Parathyroid adenoma (tissue), 2 donors: ENCODE data around the gene GRM8.

ENCODE experiments used
- H2AFZ ChIP-seq: fragments of 300-600 bp; sonication (generic); one replicate; pipeline ENCODE4 v1.7.0; 2017; ENCODE audit warnings: antibody characterized with exemption, mild to moderate bottlenecking
- H3K27ac ChIP-seq: fragments of 300-600 bp; sonication (generic); one replicate; pipeline ENCODE4 v1.7.0; 2017
- H3K27me3 ChIP-seq: fragments of 300-600 bp; sonication (generic); one replicate; pipeline ENCODE4 v1.7.0; 2017; ENCODE audit warnings: low read length; ENCODE audit not compliant: control insufficient read depth, insufficient read depth
- H3K36me3 ChIP-seq: fragments of 300-600 bp; sonication (generic); one replicate; pipeline ENCODE4 v1.7.0; 2017; ENCODE audit warnings: low read length; ENCODE audit not compliant: control insufficient read depth, insufficient read depth
- H3K4me1 ChIP-seq: fragments of 300-600 bp; sonication (generic); one replicate; pipeline ENCODE4 v1.7.0; 2017; ENCODE audit warnings: control low read depth
- H3K4me2 ChIP-seq: fragments of 300-600 bp; sonication (generic); one replicate; pipeline ENCODE4 v1.7.0; 2017; ENCODE audit warnings: low read length
- H3K4me3 ChIP-seq: fragments of 300-600 bp; sonication (generic); one replicate; pipeline ENCODE4 v1.7.0; 2017; ENCODE audit warnings: low read depth, low read length
- H3K79me2 ChIP-seq: fragments of 300-600 bp; sonication (generic); one replicate; pipeline ENCODE4 v1.7.0; 2017; ENCODE audit warnings: control low read depth
- H3K9ac ChIP-seq: fragments of 300-600 bp; sonication (generic); one replicate; pipeline ENCODE4 v1.7.0; 2017; ENCODE audit warnings: mild to moderate bottlenecking
- H3K9me3 ChIP-seq: fragments of 300-600 bp; sonication (generic); one replicate; pipeline ENCODE4 v1.7.0; 2017; ENCODE audit warnings: low read length; ENCODE audit not compliant: control insufficient read depth
- TF ChIP-seq, protein P1 (sequence below): fragments of 300-600 bp; sonication (generic); IDR thresholded peaks from one replicate; pipeline ENCODE4 v1.7.0; 2017; ENCODE audit warnings: antibody characterized with exemption, mild to moderate bottlenecking
- donor health status: primary hyperparathyroidism.

The GRM8 gene

DNA sequence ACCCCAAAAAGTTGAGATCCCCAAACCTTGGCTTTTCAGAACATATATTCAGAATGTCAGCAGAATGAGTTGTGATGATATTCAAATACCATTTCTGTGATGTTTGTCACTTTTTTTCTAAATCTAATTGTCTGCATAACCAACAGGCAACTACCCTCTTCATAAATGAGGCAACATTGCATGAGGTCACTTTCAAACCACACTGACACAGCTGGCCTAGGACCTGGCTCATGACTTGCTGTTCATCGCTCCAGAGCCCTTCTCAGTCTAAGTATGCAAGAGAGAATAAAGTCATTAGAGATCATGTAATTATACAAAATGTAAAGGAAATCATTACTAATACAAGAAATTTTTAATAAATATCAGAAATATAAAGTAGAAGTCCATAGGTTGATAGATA is 681.9 kb downstream of the GRM8 start:
- Histone ChIP-seq H3K4me1 (no peaks in the 10 kb centered on the region), H3K9ac (no peak overlapping the region), H3K4me3 (no peak overlapping the region), H3K9me3 (no peaks in the 10 kb centered on the region), H3K27ac (no peak overlapping the region), H3K4me2 (no peak overlapping the region), H3K36me3 (no peaks in the 10 kb centered on the region), H3K27me3 (no peaks in the 10 kb centered on the region), H3K79me2 (no peaks in the 10 kb centered on the region), H2AFZ (no peak overlapping the region)
- TF ChIP-seq, protein P1, sequence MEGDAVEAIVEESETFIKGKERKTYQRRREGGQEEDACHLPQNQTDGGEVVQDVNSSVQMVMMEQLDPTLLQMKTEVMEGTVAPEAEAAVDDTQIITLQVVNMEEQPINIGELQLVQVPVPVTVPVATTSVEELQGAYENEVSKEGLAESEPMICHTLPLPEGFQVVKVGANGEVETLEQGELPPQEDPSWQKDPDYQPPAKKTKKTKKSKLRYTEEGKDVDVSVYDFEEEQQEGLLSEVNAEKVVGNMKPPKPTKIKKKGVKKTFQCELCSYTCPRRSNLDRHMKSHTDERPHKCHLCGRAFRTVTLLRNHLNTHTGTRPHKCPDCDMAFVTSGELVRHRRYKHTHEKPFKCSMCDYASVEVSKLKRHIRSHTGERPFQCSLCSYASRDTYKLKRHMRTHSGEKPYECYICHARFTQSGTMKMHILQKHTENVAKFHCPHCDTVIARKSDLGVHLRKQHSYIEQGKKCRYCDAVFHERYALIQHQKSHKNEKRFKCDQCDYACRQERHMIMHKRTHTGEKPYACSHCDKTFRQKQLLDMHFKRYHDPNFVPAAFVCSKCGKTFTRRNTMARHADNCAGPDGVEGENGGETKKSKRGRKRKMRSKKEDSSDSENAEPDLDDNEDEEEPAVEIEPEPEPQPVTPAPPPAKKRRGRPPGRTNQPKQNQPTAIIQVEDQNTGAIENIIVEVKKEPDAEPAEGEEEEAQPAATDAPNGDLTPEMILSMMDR = no peak

DNA sequence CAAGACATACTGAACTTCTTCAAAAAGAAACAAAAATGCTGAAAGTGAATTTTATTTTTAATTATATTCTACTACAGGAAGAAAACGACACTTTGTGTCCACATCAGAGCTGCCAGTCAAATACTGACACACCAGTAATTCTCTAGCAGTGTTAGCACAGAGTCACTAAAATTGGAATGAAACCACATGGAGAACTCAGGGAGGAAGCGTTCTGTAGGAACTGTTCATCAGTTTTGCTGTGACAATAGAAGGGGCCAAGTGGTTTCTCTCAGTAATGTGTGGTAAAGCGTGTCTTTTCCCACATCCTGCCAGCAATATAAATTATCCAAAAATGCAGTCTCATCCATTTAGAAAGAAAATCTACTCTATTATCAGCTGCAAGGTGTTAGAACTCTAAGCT is 683.3 kb downstream of the GRM8 start:
- Histone ChIP-seq H3K4me3 (no peak overlapping the region), H3K79me2 (no peaks in the 10 kb centered on the region), H3K9me3 (no peaks in the 10 kb centered on the region), H3K36me3 (no peaks in the 10 kb centered on the region), H3K27me3 (no peaks in the 10 kb centered on the region), H3K27ac (no peak overlapping the region), H3K9ac (no peak overlapping the region), H3K4me1 (no peaks in the 10 kb centered on the region), H3K4me2 (no peak overlapping the region), H2AFZ (no peak overlapping the region)
- TF ChIP-seq, protein P1 = no peak

DNA sequence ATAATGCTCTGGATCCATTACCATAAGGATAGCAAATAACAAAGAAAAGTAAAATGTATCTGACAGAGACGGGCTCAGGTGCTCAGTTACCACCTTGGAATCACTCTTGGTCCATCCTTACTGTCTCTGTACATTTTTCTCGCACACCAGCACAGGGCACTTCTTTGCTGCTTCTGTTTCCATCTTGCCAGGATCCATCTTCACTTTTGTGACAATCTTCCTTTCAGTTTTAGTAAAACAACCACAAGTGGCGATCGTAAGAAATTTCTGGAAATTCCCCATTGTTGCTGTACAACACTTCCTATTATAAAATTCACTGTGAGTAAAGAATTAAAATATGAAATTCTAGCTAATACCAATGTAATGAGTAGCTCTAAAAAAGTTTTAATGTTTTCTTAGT is 695.5 kb downstream of the GRM8 start:
- TF ChIP-seq, protein P1 = no peak
- Histone ChIP-seq H3K79me2 (no peaks in the 10 kb centered on the region), H3K9ac (no peak overlapping the region), H3K4me1 (no peaks in the 10 kb centered on the region), H2AFZ (no peak overlapping the region), H3K4me2 (no peak overlapping the region), H3K27me3 (no peaks in the 10 kb centered on the region), H3K9me3 (no peaks in the 10 kb centered on the region), H3K27ac (no peak overlapping the region), H3K36me3 (no peaks in the 10 kb centered on the region), H3K4me3 (no peak overlapping the region)

DNA sequence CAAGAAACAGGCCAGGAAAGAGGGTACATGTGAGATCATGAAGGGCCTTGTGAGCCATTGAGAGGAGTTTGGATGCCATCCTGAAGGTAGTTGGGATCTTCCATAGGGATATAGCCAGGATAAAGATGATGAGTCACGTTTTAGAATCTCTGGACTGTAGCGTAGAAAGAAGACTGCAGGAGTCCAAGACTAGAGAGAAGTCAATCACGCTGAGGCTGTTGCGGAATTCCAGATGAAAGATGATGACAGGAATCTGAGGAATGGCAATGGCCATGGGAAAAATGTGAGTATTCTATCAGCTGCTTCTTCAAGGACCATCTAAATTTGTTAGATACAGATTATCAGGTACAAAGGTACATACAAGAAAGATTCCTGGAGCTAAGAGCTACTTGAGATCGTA is 711.3 kb downstream of the GRM8 start:
- Histone ChIP-seq H3K9me3 (no peaks in the 10 kb centered on the region), H3K79me2 (no peaks in the 10 kb centered on the region), H3K9ac (no peak overlapping the region), H3K27me3 (no peaks in the 10 kb centered on the region), H3K4me3 (no peak overlapping the region), H2AFZ (no peak overlapping the region), H3K36me3 (no peaks in the 10 kb centered on the region), H3K27ac (no peak overlapping the region), H3K4me1 (no peaks in the 10 kb centered on the region), H3K4me2 (no peak overlapping the region)
- TF ChIP-seq, protein P1 = no peak

DNA sequence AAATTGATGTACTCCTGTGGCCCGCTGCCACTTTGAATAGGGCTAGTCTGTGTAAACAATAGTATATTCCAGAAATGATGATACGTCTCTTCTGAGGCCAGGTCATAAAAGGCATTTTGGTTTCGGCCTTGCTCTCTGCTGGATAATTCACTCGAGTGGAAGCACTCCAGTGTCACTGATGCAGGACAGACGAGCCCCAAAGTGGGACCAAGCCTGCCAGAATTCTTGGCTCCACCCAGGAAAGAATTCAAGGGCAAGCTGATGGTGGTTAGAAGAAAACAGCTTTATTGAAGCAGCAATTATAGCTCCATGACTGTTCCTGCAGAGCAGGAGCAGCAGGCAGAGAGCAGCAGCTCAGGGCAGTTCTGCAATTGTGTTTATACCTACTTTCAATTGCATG is 717.6 kb downstream of the GRM8 start:
- H3K4me1 ChIP-seq = no peaks in the 10 kb centered on the region
- H3K9ac ChIP-seq = no peak overlapping the region
- no peaks in the 10 kb centered on the region for H3K79me2 ChIP-seq
- no peak overlapping the region for H3K4me2 ChIP-seq
- H3K9me3 ChIP-seq = no peaks in the 10 kb centered on the region
- H2AFZ ChIP-seq = no peak overlapping the region
- no peak overlapping the region for H3K4me3 ChIP-seq
- no peaks in the 10 kb centered on the region for H3K27me3 ChIP-seq
- TF ChIP-seq, protein P1 = no peak
- H3K36me3 ChIP-seq = no peaks in the 10 kb centered on the region
- H3K27ac ChIP-seq = no peak overlapping the region
